NCI-H82 treated with DMSO at 0.1 percent for 48 hours (cell line): ENCODE results near the gene REV3L.
"Not testable (repeated sequence)": the region's sequence is repeated elsewhere in the genome, so short reads cannot be mapped to it uniquely, and the experiment has no call there.

Source experiments
- DNase-seq: peaks from one replicate; lab custom pipeline; 2025; ENCODE audit not compliant: unreplicated experiment; lab: John Stamatoyannopoulos, UW

The REV3L gene

DNA sequence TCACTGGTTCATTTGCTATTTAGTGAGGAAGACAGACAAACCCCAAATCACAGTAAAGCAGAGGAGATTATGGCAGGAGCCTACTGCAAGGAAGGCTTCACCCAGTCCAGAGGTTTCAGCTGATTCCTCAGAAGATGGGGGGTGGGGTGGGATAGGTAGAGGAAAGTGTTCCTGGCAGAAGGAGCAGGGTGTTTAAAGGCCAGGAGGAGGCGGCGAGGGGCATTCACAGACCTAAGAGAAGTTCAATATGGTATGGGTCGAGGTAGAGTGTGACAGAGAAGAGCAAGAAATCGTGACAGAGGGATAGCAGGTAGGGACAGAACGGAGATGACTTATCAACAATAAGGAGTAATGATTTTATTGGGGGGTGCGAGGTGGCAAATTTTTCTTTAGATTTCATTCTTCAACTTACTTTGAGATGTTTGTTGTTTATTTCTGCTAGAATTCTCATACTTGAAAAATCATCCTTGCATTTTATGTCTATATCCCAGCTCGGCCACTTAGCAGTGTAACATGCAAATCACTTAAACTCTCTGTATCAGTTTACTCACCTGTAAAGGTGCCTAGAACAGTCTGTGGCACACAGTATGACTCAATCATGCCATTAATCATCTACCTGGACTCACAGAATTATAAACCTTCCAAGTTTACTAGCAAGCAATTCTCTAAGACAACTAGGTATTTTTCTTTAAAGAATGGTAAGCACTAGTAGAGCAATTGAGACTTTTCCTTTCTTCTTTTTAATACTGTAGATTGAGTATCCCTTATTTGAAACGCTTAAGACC lies 176.7 kb downstream of the REV3L start:
- no peak for DNase-seq

DNA sequence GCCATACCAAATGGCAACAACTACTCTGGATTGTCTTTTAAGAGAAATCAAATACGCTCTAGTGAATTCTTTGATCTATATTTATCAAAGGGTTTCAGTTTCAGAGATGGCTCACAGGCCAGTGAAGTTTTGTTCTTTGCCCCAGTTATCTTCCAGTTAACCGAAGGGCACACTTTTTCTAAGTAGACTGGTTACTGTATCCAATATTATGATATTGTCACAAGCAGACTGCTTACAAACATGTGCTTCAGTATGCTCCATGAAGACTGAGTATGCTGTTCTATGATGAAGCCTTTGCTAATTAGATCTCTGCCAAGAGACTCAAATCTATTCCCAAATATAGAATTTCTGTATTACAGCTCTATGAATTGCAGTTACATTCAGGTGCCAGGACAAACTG lies 181.1 kb downstream of the REV3L start:
- DNase-seq, result no peak

DNA sequence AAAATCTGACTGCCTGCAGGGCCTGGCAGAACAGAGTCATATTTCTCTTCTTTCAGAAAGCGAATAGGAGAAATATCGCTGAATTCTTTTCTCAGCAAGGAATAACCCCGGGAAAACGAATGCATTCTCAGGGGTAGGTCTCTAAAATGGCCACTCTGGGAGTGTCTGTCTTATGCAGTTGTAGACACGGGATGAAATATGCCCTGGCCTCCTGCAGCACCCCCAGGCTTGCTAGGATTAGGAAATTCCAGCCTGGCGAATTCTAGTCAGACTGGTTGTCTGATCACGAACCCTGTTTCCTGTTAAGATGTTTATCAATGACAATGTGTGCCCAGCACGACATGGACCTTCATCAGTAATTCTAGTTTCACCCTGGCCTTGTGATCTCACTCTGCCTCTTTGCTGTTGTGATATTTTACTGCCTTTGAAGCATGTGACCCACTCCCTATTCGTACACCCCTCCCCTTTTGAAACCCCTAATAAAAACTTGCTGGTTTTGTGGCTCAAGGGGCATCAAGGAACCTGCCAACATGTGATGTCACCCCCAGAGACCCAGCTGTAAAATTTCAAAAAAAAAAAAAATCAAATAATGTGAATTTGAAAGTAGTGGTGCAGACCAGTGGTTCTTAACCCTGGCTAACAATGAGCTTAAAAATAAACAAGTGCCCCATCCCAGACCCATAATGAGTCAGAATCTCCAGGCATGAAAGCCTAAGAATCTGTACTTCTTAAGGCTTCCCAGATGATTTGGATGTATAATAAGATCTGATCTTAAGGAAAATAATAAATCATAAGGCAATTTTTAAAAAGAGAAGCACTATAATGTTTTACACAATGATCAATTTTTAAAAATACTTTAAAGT lies 181.8 kb downstream of the REV3L start:
- DNase-seq, result not testable (repeated sequence)

DNA sequence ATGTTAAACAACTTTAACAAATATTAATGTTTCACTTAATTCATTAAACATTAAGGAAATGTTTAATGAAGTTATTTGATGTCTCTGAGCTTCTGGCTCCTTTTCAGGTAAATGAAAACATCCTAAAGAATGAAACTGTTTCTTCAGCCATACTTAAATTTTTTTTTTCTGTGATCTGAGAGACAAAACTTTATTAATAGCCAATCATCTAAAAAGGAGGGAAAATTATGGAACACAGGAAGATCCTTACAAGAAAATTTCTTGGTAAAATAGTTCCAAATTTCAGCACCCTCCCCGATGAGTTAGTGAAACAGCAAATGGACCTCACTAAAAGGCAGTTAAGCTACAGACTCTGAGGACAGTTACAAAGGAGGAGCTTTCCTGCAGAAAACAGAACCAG lies 185.2 kb downstream of the REV3L start:
- no peak for DNase-seq

DNA sequence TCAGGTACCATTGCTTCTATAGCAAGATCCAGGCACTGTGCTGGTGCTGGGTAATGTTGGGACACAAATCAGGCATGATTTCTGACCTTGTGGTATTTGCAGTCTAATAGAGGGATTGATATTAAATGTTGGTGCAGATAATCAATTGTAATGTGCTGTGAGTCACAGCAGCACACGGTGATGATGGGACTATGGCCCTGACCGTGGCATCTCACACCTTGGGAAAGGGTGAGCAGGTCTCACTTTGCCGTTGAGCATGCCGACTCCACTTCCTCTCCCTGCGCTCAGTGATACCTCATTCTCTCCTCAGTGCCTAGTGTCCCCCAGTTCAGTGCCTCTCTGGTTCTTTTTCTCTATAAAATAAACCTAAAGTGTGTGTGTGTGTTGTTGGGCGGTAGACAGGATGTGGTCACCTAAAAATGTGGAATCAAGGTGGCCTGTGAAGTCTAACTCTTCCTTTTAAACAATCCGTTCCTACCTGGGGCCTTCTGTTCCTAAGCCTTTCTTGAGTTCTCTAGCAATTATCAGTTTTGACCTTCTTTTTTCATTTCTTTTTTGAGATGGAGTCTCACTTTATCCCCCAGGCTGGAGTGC lies 188.5 kb downstream of the REV3L start:
- DNase-seq, result no peak

DNA sequence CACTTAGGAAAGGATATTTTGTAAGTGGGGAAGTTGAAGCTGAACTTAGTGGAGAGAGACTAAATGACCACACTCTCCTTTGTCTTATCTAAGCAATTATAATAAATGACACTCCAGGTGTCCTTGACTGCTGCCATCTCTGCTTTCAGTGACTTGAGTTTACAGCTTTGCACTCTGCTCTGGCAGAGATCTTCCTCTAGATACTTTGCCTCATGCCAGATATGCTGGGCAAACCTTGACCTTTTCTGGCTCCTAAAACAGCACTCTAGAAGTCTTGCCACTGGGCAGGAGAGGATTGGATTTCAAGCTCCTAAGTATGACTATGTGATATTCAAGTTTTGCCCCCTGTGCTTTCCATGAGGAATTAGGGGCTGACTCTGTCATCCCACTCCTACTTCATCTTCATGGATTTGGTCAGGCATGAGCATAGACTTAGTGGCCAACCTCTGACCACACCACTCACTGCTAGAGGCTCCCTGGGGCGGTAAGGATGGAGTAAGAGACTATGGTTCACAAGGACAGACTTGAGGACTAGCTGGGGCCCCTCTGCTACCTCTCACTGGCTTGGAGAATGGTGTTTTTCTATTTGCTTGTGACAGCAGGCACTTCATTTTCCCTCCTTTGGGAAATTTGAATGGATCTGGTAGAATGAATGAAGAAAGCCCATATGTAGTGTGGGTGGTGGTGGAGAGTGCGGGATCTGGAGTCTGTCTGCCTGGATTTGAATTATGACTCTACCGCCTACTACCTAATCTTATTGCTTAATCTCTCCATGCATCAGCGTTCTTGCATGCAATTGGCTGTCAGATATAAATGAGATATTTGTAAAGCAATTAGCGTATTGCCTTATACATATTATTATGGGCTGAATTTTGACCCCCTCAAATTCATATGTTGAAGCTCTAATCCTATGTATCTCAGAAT lies 191.4 kb downstream of the REV3L start:
- no peak for DNase-seq

DNA sequence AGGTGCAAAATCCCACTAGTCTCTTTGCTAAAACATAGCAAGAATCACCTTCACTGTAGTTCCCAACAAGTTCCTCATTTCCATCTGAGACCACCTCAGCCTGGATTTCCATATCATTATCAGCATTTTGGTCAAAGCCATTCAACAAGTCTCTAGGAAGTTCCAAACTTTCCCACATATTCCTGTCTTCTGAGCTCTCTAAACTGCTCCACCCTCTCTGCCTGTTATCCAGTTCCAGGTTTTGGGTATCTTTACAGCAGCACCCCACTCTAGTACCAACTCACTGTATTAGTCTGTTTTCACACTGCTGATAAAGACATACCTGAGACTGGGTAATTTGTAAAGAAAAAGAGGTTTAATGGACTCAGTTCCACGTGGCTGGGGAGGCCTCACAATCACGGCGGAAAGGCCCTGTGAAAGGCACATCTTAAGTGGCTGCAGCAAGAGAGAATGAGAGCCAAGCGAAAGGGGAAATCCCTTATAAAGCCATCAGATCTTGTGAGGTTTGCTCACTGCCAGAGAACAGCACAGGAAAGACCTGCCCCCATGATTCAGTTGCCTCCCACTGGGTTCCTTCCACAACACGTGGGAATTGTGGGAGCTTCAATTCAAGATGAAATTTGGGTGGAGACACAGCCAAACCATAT lies 192.2 kb downstream of the REV3L start:
- not testable (repeated sequence) for DNase-seq

DNA sequence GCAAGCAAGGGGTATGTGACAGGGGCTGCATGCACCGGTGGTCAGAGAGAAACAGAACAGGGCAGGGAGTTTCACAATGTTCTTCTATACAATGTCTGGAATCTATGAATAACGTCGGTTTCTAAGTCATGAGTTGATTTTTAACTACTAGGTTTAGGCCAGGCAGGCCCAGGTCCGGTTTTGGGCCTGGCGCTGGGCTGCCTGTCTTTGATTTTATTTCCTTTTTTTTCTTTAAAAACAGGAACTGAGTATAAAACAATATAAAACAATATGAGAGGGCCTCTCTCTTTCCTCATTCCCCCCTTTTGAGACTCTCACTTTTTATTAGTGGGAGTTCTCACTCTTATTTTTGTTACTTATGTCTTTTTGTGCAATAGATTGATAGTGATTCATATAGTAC lies 198.7 kb downstream of the REV3L start:
- not testable (repeated sequence) for DNase-seq

DNA sequence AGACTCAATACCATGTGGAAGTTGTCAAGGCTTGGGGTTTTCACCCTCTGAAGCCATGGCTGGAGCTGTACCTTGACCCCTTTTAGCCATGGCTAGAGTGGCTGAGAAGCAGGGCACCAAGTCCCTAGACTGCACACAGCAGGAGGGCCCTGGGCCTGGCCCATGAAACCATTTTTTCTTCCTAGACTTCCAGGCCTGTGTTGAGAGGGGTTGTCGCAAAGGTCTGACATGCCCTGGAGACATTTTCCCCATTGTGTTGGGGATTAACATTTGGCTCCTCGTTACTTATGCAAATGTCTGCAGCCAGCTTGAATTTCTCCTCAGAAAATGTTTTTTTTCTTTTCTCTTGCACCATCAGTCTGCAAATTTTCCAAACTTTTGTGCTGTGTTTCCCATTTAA lies 199.3 kb downstream of the REV3L start:
- no peak for DNase-seq

DNA sequence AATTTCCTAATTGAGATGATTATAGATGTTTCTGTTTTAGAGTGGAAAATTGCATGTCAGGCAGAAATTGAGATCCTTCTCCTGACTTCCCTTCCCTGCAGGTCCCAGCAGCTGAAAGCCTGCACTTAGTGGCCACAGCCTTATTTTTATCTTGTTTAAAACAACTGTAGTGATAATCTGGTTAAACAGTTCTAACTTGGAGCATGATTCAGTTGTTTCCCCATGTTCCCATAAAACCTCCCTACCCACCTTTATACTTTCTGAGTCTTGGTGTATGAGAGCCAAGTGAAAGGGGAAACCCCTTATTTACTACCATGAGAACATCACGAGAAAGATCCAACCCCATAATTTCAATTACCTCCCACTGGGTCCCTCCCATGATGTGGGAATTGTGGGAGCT lies 200.5 kb downstream of the REV3L start:
- DNase-seq, result no peak

DNA sequence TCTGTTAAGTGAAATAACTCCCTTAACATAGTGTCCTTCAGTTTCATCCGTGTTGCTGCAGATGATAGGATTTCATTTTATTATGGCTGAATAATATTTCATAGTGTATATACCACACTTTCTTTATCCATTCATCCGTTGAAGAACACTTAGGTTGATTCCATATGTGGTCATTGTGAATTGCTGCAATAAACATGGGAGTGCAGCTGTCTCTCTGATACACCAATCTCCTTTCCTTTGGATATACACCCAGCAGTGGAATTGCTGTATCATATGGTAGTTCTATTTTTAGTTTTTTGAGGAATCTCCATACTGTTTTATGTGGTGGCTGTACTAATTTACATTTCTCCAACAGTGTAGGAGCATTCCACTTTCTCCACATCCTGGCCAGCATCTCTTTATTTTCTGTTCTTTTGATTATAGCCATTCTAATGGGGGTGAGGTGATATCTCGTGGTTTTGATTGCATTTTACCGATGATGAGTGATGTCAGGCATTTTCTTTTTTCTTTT lies 202.5 kb downstream of the REV3L start:
- no peak for DNase-seq

DNA sequence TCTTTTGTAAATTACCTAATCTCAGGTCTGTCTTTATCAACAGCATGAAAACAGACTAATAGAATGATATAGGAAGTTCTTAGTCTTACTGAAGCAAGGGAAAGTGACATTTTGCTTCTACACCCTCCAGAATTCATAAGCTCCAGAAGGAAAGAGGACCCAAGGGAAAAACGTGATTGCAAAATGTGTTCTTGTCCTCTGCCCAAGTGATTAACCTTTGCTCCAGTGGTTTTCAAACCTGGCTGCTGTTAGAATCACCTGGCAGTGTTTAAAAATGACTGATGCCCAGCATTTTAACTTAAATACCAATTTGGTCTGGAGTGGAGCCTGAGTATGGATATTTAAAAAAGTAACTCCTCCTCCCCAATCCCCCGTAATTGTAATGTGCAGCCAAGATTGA lies 204.3 kb downstream of the REV3L start:
- DNase-seq, result no peak

DNA sequence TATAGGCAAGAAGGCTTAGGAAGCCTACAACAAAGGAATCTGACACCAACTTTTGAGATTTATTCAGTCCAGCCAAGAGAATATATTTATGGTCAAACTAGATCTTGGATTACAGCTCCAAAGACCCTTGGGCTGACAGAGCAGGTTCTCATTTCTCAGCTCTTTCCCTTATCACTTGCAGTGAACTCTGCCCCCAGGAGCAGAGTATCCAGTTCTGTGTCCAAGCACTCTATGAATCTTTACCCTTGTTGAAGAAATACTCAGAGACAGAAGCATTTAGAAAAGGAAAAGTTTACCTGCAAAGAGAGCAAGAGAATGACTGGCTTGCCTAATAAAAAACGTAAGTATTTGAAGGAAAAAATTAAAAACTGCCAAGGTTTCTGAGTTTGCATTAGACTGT lies 205.2 kb downstream of the REV3L start:
- DNase-seq, result no peak

DNA sequence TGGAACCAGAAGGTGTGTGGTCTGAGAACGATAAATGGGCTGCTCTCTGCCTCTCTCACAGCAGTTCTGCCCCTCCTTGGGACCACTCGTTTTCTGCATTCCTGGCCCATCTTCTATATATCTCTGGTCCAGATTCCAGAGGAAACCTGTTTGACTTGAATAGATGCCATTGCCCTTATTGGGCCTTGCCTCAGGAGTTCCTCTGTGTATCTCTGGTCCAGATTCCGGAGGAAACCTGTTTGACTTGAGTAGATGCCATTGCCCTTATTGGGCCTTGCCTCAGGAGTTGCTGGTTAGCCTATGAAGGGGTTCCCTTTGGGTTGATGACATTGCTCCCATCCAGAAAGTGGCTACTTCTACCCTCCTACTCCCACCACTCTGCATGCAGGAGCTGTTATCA lies 206.3 kb downstream of the REV3L start:
- DNase-seq, result no peak

DNA sequence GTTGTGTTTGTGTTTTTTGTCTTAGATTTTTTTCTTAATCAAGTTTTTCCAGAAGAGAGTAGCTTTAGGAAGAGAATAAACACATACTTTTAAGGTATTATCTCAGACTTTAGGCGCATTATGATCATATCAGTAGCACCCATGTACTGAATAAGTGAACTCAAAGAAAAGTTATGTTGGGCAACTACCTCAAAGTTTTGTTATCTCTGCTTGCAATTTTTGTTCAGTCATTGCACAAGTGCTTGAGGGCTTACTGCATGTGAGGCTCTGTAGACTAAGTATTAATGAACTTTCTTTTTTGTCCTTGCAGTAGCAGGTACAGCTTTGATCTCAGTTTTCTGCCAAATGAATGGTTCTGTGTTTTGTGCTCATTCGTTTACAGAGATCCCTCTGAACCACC lies 206.7 kb downstream of the REV3L start:
- no peak for DNase-seq

DNA sequence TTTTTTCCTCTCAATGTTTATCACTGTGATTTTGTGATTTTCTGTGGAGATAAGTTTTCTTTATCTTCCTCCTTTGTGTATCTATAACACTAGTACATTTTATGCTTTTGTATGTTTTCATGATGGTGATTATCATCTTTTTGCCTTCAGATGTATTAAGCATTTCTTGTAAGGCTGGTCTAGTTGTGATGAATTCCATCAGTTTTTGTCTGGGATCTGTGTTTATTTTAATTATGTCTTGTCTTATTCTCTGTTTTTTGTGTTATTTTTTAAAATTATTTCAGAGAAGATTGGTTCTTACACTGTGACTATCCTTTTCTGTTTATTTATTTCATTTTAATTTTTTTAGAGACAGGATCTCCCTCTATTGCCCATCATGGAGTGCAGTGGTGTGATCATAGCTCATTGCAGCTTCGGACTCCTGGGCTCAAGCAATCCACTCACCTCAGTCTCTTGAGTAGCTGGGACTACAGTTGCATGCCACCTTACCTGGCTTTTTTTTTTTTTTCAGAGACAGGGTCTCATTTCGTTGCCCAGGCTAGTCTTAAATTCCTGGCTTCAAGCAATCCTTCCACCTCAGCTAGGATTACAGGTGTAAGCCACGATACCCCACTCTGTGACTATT lies 208.3 kb downstream of the REV3L start:
- no peak for DNase-seq

DNA sequence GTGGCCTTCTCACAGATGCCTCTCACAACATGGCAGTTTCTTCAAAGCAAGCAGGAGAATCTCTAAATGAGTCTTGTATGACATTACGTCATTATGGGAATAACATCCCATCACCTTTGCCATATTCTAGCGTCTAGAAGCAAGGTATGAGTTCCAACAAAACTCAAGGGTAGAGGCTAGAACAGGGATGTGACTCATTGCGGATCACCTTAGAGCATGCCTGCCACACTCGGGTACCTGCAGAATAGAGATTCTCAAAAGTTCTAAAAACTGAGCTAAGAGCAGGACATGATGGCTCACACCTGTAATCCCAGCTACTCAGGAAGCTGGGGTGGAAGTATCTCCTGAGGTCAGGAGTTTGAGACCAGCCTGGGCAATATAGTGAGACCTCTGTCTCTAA lies 212.9 kb downstream of the REV3L start:
- no peak for DNase-seq

DNA sequence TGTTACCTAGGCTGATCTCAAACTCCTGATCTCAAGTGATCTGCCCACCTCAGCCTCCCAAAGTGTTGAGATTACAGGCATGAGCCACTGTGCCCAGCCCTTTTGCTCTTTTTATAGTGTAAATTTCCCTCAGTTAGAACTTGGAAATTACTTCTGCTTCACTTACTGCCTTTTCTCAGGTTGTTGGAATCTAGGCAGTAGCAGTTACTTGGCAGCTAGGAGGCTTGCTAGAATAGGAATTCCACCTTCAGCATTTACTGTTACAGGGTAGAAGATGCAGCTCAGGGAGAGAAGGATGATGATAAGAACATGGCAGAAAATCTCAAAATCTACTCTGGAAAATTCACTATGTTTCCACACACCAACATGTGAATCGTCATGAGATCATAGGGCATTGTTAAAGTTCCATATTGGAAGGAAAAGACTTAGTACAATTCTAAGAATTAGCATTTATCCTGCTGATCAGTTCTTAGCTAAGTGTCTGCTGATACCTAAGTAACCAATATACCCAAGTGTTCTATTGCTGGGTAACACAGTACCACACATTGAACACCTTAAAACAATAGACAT lies 213.5 kb downstream of the REV3L start:
- no peak for DNase-seq

DNA sequence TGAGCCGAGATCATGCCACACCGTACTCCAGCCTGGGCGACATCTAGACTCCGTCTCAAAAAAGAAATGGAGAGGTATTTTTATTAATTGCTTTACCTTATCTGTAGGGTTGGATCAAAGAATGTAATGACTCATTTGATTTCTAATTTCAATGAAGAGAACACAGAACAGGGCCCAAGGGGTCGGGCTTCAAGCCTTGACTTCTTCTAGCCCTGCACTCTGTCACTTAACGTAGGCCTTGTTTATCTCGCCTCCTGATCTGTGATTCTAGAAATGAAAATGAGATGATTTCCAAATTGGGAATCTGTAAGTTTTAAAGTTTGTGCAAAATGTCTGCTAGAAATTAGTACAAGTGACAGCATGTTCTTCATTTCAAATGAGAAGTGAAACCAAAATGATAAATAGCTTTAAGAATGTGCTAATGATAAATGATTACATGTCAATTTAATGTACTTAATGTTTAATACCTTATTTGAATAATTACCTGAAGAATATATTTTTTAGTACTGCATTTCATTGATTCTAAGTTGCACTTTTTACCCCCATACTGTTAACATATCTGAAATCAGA lies 215.2 kb downstream of the REV3L start:
- no peak for DNase-seq
